Adipose tissue (tissue), 3 donors: ENCODE data around the gene FA2H. TPM values are rescaled to one million over a fixed set of nuclear protein-coding genes. Genes with fewer than 3 reads are reported as not detected.
"Not testable (repeated sequence)": the region's sequence is repeated elsewhere in the genome, so short reads cannot be mapped to it uniquely, and the experiment has no call there.

Experiments
- H3K27ac ChIP-seq: one replicate; pipeline ENCODE4 v1.5.1; 2013; ENCODE audit warnings: low read depth, low read length
- WGBS, 3 donors: extraction: QIAGEN DNeasy Blood & Tissue Kit; methylation state at CpG; one replicate each; pipeline ENCODE4 v1.1.7; 2013; 5-methylcytosine and 5-hydroxymethylcytosine counted together
- polyA plus RNA-seq, 3 donors: library from polyadenylated mRNA; stranded (reverse); fragments of 200-250 nt; gene quantifications; one replicate each; pipeline ENCODE4 v1.2.3, GENCODE V29; 2013
- donor health status: healthy with polysubstance abuse.
- donor health status: Bipolar disorder and iron deficiency.
- donor health status: healthy.

FA2H gene
- polyA plus RNA-seq, 3 donors: 1.0 to 4.0 (median 2.8) TPM

DNA sequence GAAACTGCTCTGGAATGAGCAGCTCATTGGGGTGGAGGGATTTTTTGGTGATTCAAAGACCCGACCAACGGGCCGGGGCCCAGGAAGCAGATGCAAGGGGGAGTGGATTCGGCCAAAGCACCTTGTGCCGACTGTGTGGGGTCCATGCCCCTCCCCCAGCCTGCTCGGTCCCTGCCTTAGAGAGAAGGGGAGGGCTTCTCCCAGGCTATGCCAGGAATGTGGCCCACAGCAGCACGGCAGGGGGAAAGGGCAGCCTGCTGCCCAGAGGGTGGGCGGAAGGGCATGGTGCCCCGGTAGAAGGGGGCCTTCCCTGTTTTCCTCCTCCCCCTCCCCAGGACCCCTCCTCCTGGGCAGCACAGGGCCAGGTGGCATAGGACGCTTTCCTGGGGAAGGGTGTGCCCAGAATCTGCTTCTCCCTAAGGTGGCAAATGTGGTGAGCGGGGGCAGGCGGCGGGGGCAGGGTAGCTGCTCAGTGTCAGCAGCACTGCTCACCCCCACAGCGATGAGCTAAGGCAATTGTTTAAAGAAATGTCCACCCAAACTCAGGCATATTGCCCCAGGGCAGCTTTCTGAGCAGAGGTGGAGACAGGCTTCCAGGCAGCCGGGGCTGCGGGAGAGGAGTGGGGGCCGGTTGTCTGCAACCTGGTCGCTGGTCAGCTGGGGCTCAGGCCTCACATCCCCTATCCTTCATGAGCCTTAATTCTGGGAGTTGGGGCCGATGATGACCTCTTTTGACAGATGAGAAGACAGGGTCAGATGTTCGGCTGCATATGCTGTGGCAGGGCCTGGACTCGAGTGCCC is 40.1 kb downstream of the FA2H start:
- H3K27ac ChIP-seq: no peak overlapping the region
- WGBS, 3 donors: 70 to 76% (median 71%) methylated on average over 20 to 21 of the region's 21 CpGs

DNA sequence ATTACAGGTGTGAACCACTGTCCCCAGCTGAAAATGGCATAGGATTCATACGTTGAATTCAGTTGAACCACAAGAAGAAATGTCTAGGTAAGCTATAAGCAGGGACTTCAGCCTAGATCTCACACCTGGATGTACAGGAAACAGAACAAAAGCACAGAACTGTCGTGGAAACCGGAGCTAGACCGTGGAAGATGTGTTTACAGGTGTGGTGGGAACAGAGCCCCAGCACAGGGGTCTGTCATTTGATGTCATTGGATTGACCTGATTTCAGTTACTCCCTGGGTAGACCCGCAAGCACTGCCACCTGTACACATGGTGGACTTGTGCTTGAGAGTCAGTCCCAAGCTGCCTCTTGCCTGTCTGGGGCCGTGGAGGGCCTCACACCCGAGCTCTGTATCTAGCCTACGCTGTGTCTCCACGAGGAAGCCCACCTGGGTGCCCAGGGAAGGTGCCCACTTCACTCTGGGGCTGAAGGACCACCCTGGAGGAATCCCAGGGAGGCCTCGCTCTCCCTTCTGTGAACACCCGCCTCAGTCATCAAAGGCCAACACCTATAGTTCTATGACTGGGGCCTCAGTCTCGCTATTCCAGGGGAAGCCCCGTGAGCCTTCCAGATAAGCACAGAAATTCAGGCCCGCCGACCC is 41.8 kb downstream of the FA2H start:
- WGBS, 3 donors: 87 to 92% (median 89%) methylated on average over 15 of the region's 15 CpGs
- H3K27ac ChIP-seq: no peak overlapping the region

DNA sequence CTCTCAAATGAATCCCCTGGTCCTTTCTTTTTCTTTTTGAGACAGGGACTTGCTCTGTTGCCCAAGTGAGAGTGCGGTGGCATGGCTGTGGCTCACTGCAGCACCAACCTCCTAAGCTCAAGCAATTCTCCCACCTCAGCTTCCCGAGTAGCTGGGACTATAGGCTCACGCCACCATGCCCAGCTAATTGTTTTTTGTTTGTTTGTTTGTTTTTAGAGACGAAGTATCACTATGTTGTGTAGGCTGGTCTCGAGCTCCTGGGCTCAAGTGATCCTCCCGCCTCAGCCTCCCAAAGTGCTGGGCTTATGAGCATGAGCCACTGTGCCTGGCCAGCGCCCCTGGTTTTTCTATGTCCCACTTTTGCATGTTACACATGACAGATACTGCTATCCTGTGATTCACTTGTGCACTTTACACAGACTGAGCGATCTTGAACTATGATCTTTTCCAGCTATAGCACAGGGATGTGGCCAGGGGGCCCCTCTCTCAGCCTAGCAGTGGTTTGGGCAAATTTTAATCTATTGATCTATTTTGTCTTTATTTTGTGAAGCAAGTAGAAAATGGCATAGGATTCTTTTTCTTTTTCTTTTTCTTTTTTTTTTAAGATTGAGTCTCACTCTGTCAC is 42.7 kb downstream of the FA2H start:
- WGBS, 3 donors: 90 to 95% (median 92%) methylated on average over 8 of the region's 8 CpGs
- no peak overlapping the region for H3K27ac ChIP-seq

GRCh38 chr16:74729783-74730683 is 44.6 kb downstream of the FA2H start:
- WGBS, 3 donors: 28 to 45% (median 32%) methylated on average over 11 of the region's 11 CpGs
- H3K27ac ChIP-seq: no peak overlapping the region

- 97 to 98% (median 97%) methylated on average over 4 of the region's 4 CpGs for WGBS, 3 donors
- no peak overlapping the region for H3K27ac ChIP-seq
These were observed 46.7 kb downstream of the FA2H start for GRCh38 chr16:74727903-74728302.

GRCh38 chr16:74726716-74727115 is 47.9 kb downstream of the FA2H start:
- no peak overlapping the region for H3K27ac ChIP-seq
- WGBS, 3 donors: 76 to 89% (median 88%) methylated on average over 2 of the region's 2 CpGs

DNA sequence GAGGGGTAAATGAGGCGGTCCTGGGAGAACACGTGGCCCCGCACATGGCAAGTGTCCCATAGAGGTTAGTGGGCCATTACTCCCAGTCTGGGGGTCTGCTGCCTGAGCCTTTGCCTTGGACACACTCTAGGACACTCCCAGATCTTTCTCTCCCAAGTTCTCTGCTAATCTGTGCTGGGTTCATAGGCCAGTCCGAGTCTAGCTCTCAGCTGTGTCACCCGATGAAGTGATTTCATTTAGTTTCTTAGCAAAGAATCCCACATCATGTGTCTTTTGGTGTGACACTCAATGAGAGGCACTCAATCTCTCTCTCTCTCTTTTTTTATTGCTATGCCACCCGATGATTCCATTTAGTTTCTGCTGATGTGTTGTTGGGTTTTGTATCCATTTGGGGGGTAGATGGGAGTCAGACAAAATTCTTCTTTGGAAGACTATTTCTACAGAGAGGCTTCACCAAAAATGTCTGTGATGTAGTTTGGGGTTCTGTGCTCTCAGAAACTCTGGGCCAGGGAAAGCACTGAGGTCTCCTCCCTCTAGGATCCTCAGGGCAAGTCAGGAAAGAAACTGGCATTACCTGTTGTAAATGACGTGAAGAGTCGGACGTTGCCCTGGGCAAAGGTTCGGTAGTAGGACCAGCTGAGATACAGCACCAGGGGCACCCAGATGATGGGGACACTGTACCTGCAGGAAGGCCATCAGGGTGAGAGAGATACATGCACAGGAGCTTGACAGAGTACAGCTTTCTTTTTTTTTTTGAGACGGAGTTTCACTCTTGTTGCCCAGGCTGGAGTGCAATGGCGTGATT is 48.8 kb downstream of the FA2H start:
- 90 to 95% (median 93%) methylated on average over 11 to 12 of the region's 12 CpGs for WGBS, 3 donors
- no peak overlapping the region for H3K27ac ChIP-seq

- WGBS, 3 donors: 68 to 87% (median 70%) methylated on average over 19 of the region's 19 CpGs
- H3K27ac ChIP-seq: no peak overlapping the region
These were observed 49.6 kb downstream of the FA2H start for GRCh38 chr16:74724820-74725549.

DNA sequence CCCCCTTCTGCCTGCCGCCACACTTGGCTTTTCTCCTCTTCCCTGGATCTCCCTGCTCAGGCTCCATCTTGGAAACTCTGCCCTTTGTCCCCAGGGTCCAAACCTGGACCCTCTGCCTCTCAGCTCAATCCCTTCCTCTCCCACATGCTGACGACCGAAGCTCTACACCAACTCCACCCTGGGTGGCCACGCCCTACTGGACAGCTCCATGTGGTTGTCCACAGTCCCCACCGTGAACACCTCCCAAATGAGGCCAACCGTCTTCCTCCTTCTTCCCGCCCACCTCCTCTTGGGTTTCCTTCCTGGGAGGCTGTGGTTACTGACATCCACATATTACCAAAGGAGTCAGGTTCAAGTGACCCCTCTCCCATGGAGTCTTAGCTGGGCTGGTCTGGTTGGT is 51.4 kb downstream of the FA2H start:
- WGBS, 3 donors: 52 to 88% (median 61%) methylated on average over 7 of the region's 7 CpGs
- H3K27ac ChIP-seq: no peak overlapping the region

DNA sequence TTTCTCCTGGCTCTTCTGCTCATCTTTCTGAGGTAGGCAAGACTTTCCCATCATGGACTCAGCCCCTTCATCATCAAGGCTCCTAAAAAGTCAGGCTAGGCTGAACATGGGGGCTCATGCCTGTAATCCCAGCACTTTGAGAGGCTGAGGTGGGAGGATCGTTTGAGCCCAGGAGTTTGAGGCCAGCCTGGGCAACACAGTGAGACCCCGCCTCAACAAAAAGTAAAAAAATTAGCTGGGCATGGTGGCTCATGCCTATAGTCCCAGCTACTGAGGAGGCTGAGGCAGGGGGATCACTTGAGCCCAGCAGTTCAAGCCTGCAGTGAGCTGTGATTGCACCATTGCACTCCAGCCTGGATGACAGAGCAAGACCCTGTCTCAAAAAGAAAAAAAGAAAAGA is 52.5 kb downstream of the FA2H start:
- not testable (repeated sequence) for H3K27ac ChIP-seq
- 82 to 95% (median 88%) methylated on average over 2 of the region's 2 CpGs for WGBS, 3 donors

DNA sequence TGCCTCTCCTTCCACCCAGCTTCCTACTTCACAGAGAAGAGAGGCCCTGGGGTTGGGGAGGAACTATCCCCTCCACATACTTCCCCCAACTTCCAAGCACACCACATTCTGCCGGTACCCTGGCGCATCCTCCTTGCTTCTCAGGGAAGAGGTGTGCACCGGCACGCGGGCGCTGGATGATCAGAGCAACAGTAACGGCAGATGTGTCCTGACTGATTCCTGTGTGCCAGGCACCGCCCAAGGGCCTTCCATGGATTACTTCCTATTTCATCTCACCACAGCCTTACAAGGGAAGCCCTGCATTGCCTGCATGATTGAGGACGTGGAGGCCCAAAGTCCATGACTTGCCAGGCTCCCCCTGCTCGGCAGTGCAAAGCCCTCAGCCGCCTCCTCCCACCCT is 52.9 kb downstream of the FA2H start:
- 70 to 94% (median 71%) methylated on average over 11 of the region's 11 CpGs for WGBS, 3 donors
- H3K27ac ChIP-seq: no peak overlapping the region

GRCh38 chr16:74720579-74720978 is 54.0 kb downstream of the FA2H start:
- 70 to 91% (median 74%) methylated on average over 5 of the region's 5 CpGs for WGBS, 3 donors
- H3K27ac ChIP-seq: no peak overlapping the region

- H3K27ac ChIP-seq: no peak overlapping the region
- WGBS, 3 donors: 87 to 94% (median 92%) methylated on average over 27 of the region's 27 CpGs
These were observed 55.6 kb downstream of the FA2H start for GRCh38 chr16:74718741-74719610.

DNA sequence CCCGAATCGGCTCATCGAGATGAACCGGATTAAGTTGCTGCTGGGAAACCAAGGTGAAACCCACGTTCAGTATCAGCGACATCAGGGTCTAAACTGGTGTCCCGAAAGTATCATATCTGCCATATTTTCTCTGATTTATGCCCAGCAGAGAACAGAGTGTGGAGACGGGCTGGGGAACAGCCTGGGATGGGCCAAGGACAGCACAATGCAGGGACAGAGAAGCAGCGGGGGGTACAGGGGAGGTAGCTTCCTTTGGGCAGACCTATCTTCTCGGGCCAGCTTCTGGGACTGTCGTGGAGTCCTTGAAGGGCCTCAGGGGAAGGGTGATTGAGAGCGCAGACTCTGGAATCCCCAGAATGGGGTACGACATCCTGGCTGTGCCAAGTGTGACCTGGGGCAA is 56.5 kb downstream of the FA2H start:
- 87 to 93% (median 89%) methylated on average over 13 of the region's 13 CpGs for WGBS, 3 donors
- H3K27ac ChIP-seq: no peak overlapping the region

GRCh38 chr16:74717367-74717766 is 57.3 kb downstream of the FA2H start:
- WGBS, 3 donors: 75 to 86% (median 80%) methylated on average over 7 of the region's 7 CpGs
- no peak overlapping the region for H3K27ac ChIP-seq

DNA sequence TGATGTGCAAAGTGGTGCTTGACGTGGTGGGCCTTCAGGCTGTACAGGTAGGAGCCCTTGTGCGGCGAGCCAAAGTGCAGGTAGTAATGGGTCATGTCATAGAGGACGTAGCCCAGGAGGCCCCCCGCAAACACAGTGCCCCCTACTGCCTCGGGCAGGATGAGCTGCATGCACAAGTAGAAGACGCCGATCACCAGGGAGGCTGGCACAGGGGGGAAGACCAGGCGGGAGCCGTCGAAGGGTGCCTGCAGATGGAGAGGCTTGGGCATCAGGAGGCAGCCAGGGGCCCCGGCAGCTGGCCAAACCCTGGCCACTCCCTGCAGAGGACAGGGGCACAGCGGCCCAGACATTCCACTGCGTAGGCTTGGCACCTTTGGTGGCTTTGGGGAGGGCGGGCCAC is 58.3 kb downstream of the FA2H start:
- H3K27ac ChIP-seq: no peak overlapping the region
- WGBS, 3 donors: 84 to 89% (median 88%) methylated on average over 15 of the region's 15 CpGs
